RPMI8226 (cell line): ENCODE measurements around the gene ASXL3.

Experiments used
- DNase-seq: peaks from one replicate; pipeline ENCODE4 v3.0.0-alpha.2; 2015

ASXL3 gene

DNA sequence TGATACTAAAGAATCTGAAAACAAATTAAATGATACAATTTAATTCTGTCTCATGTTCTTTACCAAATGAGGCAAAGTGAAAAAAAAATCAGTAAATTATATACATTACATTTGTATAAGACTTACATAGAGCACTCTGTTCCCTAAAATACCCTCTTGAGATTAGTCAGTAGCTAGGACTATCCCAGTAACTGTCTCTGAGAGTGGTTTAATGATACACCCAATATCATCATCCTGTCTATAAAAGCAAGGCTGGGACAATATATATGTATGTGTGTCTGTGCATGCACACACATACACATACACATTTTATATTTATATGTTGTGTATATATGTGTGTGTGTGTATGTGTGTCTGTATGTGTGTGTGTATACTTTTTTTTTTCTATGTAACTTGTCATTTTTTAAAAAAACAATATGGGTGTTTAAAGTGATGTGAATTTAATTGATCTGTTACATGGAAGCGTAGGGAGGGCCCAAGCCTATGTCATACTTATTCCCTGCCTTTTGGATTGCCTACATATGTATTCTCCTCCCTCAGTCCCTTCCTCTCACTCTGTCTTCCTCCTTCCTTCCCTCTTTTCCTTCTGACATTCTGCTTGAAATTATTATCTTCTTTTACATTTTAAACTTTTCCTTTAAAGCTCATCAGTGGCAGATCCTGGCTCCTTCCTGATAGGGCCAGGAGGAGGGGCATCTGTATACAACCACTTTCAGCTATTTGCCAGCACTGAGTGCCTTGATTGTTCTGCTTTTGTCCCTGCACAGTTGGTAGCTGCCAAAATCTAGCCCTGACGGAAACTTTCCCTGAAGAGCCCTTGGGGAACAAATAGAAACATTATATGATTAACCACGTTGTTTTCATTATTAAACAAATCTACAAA lies 6.8 kb downstream of the ASXL3 start:
- DNase-seq = no peak

DNA sequence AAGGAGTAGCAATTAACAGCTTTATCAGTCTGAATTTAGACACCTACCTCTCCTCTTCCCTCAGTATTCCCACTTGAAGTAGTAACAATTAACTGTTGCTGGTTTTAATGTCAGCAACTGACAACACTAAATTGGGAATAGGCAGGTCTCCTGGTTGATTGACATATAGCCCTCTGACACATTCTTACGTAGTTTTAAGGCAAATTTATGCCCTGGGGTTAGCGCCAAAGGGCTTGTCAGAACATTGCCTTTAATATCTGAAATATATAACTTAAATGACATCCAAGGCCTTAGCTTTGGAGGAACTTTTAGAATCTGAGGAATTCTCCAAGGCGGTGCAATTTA lies 7.4 kb downstream of the ASXL3 start:
- no peak for DNase-seq

DNA sequence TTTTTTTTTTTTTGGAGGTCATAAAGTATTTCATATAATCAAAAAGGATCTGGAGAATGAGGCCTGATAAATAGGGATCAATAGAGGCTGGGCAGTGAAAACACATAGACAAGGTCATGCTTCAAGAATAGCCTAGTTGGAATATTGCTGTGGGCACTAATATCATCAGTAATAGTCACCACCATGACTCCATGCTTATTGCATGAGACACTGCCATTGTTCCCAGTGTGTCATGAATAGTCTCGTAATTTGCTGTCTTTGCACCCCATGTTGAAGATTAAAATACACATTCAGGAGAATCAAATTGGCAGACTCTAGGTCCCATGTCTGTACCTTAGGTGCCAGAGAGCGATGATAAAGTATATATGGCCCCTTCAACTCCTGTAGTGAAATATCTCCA lies 10.3 kb downstream of the ASXL3 start:
- DNase-seq = no peak

DNA sequence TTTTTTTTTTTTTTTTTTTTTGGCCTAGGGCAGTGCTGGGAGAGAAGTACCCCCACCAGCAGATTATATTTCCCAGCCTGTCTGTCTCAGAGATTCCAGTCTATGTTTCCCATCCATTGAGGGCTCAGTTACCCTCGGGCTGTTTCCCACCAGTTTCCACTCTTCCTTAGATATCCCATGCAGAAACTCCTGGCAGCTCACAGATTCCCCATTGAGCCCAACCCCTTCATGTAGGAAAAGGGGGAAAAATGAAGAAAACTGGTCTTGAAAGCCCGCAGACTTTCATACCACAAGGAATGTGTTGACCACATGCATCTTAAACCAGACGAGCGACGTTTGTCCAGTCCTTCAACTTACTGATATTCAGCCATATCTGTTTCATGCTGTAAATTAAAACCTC lies 15.2 kb downstream of the ASXL3 start:
- DNase-seq = no peak

DNA sequence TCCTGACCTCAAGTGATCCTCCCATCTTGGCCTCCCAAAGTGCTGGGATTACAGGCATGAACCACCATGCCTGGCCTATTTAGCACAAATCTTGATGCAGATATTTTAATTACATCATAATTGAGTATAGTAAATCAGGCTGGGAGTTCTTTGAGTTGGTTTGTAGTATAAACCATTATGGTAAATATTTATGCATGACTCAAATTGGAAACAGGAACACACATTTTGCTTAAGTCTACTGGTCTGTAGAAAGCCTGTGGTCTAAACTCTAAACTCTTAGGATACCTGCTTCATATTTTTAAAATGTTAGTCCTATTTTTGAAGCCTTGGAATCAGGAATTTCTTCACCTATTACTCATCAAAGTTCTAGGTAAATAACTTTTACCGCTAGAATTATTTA lies 16.8 kb downstream of the ASXL3 start:
- DNase-seq = no peak

DNA sequence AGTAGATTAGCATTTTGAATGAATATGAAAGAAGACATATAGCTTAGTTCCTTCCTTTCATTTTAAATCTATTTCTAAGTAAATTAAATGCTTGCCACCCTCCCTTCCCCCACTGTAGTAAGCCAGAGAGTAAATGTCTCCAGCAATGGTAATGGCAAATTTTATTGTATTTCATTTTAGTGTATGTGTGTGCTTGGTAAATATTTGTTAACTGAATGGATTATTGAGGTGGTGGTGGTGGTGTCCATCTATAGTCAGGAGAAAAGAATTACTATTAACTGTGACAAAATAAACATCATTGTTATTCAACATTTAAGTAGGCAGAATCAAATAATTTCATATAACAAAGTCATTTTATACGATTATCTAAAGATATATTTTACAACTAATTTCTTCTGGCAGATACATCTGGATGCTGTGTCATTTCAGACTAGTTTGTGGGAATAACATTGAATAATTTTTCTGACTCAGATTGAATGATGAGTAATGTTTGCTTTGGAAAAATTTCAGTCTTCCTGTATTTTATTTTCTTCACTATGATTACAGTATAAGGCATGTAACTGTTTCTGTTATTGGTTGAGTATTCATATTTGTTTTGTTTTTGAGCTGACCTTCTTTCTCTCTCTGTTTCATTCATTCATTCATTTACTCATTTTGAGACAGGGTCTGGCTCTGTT lies 18.3 kb downstream of the ASXL3 start:
- no peak for DNase-seq

DNA sequence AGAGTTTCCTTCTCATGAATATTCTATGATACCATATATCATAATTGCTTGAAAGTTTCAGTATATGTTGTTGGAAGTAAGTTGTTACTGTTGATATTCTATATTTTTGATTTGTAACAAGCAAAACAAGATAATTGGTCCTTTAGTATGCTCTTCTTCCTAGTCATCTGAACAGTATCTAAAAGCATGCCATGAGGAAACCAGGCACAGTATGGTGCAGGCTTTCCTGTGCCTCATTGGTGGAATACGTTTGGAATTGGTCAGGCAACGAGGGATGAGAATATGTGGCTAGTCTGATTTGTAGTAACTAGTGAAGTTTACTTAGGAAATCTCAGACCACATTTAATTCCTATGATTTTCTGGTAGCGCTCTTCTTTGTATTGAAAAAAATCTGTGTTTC lies 22.8 kb downstream of the ASXL3 start:
- DNase-seq = no peak

DNA sequence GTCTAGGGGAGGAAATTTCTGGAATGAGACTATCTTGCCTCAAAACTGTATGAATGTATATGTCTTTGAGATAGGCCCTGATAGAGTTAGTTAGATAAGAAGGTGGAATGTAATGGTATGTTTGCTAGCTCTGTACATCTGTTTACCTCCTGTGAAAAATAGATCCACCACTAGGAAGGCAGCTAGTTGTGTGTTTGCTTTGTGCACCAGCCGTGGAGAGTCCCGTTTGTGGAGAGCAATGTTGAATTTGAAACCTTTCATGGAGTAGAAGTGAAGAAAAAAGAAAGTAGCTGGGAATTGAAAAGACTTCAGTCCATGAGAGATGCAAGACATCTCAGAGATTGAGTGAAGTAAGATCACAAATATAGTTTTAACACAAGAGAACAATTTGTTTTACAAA lies 25.4 kb downstream of the ASXL3 start:
- no peak for DNase-seq

DNA sequence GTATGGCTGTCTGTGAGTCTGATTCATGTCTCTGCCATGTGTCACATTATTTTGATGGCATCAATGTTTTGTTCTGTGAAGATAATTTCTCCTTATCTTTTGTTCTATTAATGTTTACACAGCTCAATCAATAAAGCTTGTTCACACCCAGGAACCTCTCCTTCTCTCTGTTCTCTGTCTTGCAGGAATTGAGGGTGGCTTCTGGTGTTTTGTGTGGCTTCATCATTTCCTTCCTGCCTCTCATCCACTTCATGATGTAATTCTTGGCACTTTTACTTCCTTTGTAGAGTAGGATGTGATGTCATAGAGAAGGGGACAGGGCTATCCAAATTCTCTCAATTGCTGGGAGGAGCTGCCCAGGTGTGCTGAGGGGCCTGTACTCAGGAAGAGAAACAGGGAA lies 27.2 kb downstream of the ASXL3 start:
- DNase-seq = no peak

DNA sequence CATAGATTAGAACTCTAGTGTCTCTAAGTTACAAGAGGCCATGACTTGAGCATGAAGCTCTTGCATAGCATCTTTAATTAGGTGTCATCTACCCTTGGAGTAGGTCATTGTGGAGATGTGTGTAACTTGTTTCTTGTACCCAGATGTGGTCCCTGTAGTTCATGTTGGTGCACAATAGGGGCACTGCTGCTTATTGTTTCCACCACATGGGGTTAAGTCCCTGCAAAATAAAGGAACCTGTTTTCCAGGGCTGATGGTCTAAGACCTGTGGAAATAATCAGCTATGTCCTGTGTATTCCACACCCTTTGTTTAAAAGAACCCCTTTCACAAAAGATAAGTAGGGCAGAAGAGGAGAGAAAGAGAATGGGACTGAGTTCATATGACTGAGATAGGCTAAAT lies 28.6 kb downstream of the ASXL3 start:
- DNase-seq = peak; percentile 40

DNA sequence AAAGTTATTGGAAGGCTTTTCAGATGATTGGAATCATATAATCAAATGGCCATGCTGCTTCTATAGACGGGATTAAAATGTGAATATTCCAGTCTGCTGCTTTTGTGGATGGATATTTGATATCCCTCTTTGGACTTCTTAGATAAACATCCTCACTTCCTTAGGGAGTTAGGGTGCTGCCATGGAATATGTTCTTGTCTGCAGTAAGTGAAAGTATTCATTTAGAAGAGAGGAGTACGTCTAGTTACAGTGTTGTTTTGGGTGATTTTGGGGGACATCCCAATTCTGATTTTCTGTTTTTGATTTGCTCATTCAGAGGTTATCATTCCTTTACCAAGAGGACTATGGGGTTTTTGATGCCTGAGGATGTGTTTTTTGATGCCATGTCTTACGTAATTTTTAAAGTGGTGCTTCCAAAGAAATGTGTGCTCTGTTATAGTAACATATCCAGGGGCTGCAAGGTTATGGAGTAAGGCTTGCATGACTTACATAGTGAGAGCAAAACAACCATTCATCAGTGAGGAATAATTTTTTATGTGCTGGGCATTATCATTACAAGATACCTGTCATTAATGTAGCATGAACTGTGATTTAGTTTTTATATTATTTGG lies 33.6 kb downstream of the ASXL3 start:
- no peak for DNase-seq

DNA sequence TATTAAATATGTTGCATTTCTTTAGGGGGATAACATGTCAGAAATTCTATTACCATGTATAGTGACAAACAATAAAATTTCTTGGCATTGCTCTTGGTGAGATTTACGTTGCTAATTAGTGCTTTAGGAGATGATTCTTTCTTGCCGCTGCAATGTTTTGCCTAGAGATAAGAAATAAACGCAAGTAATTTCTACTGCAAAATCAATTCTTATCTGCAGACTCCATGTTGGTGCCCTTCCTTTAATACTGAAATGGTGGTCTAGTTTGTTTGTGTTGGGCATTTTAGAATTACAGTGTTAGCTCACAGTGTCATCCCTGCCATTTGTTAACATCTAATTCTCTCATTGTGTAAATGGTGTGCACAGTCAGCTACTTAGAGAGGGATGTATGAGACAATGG lies 34.6 kb downstream of the ASXL3 start:
- DNase-seq = no peak

DNA sequence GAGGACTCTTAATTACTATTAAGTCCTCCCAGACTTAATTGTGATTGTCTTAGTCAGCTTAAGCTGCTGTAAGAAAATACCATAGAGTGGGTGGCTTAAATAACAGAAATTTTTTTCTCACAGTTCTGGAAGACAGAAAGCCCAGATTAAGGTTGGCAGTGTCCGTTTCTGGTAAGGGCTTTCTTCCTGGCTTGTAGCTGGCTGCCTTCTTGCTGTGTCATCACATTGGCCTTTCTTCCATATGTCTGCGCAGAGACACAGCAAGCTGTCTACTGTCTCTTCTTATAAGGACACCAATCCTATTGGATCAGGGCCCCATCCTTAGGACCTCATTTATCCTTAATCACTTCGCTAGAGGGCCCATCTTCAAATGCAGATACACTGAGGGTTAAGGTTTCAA lies 38.5 kb downstream of the ASXL3 start:
- DNase-seq = no peak

DNA sequence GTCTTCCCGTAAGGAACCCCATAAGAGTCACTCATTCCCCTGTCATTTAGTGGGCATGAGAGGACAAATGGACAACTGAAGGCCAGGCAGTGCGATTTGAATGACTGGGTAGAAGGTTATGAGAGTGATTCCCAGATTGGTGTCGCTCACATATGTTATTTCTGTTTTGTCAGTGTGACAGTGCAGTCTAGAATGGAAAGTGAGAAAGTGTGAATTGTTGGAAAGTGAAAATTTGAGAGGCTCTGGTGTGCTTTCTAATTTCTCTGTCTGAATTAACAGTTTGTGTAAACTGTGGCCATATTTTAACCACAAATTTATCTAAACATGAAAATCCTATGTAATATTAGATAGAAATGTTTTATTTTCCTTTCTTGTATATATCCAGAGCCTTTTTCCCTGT lies 49.1 kb downstream of the ASXL3 start:
- DNase-seq = no peak

DNA sequence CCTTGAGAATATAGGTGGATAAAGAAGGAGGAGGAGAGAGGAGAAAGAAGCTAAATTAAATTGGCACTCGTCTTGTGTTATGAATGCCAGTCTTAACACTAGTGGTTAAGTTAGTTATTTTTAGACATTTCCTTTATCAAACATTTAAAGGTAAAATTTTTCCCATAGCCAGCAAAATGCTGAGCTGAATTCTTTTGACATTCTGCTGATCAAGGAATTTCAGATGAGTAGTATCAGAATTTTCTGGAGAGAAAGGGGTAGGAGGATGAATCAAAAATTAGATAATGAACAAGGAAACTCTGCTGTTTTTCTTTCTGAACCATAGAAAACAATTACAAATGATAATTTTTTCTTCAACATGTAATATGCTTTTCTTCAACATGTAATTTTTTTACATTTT lies 52.5 kb downstream of the ASXL3 start:
- peak; percentile 36 for DNase-seq

DNA sequence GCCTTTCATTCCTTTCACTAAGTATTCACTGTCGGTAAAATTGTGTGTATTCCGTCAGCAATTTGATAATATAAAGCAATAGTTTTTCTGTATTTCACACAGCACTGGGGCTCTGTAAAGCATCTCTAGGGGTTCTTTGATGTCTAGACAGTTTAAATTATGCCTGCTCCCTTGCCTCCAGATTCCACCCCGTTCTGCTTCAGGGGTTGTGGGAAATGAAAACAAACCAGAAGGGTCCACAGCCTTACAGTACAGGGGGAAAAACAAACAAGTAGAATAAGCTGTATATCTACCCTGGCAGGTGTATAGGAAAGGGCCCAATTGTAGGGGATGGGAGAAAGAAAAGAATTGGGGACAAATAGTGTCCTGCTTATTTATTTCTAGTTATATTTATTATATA lies 63.1 kb downstream of the ASXL3 start:
- DNase-seq = no peak

DNA sequence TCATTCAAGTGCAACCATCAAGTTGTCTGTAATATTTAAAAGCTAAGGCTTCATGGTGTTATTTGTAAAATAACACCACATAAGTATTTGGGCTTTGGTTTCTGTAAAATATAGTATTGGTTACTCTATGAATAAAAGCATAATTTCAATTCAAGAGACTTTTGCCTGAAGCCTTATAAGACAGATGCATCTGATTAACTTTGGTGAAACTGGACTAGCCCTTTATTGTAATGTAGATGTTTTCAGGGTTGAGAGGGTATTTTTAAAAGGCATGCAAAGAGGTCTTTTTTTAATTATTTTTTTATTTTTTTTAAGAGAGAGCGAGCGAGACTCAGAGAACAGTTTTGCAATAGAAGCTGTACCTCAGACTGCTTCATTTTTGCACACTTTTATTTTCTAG lies 66.5 kb downstream of the ASXL3 start:
- no peak for DNase-seq

DNA sequence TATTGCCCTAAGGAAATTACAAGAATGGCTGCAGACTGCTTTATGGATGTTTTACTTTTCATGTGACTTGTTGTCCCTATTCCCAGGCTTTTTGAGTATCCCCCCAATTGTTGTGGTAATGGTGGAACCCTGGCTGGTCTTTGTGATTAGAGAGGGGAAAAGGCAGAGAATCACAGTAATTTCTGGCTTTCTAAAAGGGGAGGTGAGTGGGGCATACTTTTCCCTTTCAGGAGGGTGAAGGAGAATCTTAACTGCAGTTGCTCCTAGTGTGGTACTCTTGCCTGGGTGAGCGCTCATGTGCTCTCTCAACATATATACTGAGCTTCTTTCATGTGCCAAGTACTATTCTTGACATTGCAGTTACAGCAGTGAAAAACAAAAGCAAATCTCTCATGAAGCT lies 69.3 kb downstream of the ASXL3 start:
- DNase-seq = no peak

DNA sequence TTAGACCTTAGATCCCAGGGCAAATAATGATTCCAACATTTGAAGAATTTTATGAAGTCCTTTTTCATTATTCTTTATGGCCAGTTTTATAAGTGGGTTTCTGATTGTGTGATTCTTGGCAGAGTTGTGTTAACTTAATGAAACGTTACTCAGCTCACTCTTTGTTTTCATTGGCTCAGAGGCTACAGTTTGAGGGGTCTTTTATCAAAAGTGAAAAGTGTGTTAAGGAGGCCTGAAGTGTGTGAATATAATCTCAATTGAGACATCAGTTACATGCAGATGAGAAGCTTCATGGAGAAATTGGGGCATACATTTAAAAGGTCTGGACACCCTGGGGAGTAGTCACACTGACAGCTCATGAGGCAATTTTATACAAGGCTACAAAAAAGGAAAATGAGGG lies 74.6 kb downstream of the ASXL3 start:
- no peak for DNase-seq

DNA sequence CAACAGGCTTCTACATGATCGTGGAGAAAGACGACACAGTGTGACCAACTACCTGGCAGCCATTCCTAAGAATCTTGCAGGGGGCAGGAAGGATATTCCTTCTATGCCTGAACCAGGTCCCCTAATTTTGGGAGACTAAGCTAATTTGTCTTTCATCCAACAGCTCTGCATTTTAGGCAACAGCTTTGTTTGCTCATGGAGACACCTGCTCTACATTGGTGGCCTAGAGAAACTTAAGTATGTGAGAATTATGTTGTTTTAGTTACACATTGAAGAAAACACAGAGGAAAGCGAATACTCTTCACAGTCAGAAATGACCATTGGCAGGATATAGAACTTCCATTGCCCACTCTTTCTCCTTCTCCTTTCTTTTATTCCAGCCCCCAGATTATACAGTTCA lies 75.2 kb downstream of the ASXL3 start:
- DNase-seq = no peak

DNA sequence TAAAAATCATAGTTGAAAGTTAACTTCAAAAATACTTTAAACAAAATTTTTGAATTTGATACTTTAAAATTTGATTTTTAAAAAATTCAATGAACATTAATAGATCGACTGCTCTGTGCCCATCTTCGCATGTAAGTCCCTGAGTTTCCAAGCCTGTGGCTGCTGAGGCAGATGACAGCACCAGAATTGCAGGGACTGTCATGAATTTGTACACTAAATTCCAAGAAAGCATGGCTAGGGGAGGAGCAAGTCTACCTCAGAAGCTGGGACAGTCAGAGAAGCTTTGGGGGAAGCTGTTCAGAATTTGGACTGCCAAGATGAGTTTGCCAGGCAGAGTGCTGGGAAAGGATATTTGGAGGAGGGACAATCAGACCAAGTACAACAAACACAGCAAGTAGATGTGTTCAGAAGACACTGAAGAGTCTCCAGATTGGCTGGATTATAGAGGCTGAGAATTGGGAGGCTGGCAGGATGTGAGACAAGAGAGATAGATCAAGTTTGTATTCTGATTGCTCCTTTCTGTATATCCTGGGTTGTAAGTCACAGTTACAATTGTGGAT lies 79.0 kb downstream of the ASXL3 start:
- DNase-seq = no peak

DNA sequence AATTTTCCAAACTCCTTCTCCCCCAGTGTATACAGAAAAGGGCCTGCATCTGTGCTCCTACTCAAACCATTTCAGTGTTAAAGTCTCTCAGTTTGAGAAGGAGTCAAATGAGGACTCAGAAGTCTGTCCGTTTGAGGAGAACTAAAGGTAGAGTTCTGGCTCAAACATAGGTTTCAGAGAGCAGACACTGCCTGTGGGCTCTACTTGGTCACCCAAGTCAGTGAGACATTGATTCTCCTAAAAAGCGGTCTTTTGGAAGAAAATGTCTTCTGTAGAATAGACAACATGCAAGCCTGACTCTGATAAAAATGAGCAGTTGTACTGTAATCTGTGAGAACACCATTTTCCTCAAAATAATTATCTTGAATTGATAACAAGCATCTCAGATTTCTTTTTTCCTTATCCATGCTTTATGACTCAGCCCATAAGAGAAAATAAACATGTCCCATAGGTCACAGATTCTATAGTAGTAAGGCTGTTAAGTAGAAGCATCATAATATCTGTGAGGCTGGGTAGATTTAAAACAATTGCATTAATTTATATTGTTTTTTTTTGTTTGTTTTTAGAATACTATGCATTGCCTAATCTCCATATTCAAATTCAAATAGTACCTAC lies 82.8 kb downstream of the ASXL3 start:
- DNase-seq = no peak

DNA sequence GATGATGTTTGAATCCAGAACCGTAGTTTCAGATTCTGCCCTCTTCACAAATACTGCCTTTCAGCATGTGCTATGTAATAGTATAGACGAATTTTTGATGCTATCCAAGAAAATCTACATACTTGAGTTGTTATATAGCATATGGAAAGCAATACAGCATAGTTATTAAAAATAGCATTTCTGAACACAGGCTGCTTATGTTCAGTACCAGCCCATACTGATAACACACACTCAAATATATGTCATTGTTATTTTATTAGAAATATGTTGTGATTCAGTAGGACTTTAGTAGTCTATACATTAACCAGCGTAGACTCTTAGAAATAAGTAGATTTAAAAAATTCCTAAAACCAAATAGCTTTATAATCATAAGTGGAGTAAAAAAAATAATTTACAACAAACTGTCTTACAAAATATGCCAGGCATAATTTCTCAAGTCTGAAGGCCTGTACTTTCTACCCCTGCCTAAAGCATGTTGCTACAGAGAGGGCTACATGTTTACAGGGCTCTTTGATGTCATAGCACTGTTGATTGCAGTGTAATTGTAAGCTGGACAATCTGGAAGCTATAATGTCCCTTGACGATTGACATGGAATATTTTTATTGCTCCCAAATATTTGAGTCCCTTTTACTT lies 86.3 kb downstream of the ASXL3 start:
- no peak for DNase-seq
